ENCODE results near the gene CRYL1.

GRCh38 chr13:20383058-20383457 lies 142.6 kb downstream of the CRYL1 start:
- TF ChIP-seq POLR2AphosphoS5 (IDR thresholded peaks at IDR 0.05; ENCODE audit: low read depth, low read length), result no peak
- no peak for TF ChIP-seq POLR2A (IDR thresholded peaks at IDR 0.05; ENCODE audit: low read depth, low read length)
- no peak for TF ChIP-seq POU2F2 (IDR thresholded peaks at IDR 0.05; ENCODE audit: low read depth, low read length)
- no peak for TF ChIP-seq TAF1 (IDR thresholded peaks at IDR 0.05; ENCODE audit: low read depth, low read length)
- no peak for TF ChIP-seq PAX5 (IDR thresholded peaks at IDR 0.05; ENCODE audit: insufficient read depth, low read length, severe bottlenecking)
- TF ChIP-seq SPI1 (IDR thresholded peaks at IDR 0.05; ENCODE audit: low read depth, low read length), result no peak
